ENCODE data around the gene SPTBN5. TPM values are rescaled to one million over a fixed set of nuclear protein-coding genes. Genes with fewer than 3 reads are reported as not detected.

Gene SPTBN5
- total RNA-seq, 2 experiments from 2014 or later = 1.1 to 1.6 TPM

DNA sequence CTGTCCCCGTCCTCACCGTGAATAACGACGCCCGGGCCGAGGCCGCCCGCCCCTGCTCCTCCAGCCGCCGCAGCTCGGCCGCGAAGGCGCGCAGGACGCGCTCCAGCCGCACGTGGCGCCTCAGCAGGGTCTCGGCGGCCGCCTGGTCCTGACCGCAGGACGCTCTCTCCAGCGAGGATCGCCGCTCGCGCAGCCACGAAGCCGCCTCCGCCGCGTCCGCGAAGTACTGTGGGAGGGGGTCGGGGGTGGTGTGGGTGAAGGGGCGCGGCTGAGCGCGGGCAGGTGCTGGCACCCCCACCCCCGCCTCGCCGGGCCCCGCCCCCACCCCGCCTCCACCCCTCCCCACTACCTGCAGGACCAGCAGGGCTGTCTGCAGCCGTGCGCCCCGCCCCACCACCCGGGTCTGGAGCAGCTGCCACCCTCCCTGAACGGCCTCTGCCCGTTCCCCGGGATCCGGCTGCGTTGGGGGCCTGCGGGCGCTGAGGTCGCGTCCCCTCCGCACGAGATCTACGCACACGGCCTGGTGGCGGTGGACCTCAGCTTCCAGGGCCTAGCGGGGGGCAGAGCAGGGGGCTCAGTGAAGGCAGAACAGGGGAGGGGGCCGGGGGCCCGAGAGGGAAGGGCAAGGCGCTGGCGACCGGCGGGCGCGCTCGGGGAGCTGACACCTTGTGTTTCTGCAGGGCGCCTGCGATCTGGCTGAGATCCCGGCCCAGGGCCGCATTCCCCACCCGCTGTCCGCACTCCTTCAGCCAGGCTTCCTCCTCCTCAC lies 11.7 kb downstream of the SPTBN5 start:
- H3K36me3 Mint-ChIP-seq = no peaks in the 10 kb centered on the region
- no peak overlapping the region for H3K27ac Mint-ChIP-seq
- H3K9me3 Mint-ChIP-seq = no peaks in the 10 kb centered on the region
- H3K4me1 Mint-ChIP-seq = peaks cover 2% of the 10 kb centered on the region
- POLR2A ChIA-PET = interaction anchor here (1.2 to 1.5 kb wide), 2 partner anchors 13 kb away, joined by 4 to 5 read pairs; no protein-coding TSS in a partner anchor
- DNase-seq (no peak), ATAC-seq (ENCODE audit: low read depth) (no peak)
- no peak overlapping the region for H3K4me3 Mint-ChIP-seq
- H3K27me3 Mint-ChIP-seq = peaks cover 13% of the 10 kb centered on the region

DNA sequence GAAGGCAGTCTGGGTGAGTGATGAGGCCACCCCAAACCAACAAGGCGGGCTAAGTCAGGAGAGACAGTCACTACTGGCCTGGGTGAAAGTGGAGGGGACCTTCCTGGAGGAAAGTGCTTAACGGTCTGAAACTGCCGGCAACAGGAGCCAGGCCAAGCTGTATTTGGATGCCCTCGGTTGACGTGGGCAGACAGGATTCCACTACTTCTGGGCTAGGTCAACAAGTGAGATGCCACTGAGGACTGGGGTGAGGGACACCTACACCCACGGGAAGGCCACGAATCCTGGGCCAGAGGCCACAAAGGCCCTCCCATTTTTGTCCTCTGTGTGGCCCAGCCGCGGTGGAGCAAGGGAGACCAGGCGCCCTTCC lies 12.3 kb downstream of the SPTBN5 start:
- peaks cover 2% of the 10 kb centered on the region for H3K4me1 Mint-ChIP-seq
- H3K36me3 Mint-ChIP-seq = no peaks in the 10 kb centered on the region
- DNase-seq (no peak), ATAC-seq (ENCODE audit: low read depth) (no peak)
- H3K4me3 Mint-ChIP-seq = no peak overlapping the region
- H3K9me3 Mint-ChIP-seq = no peaks in the 10 kb centered on the region
- POLR2A ChIA-PET = interaction anchor here (1.2 to 1.9 kb wide), 3 partner anchors 11 to 50 kb away, joined by 4 to 5 read pairs (median 4); no protein-coding TSS in a partner anchor
- peaks cover 13% of the 10 kb centered on the region for H3K27me3 Mint-ChIP-seq
- no peak overlapping the region for H3K27ac Mint-ChIP-seq

- DNase-seq = no peak
- Mint-ChIP-seq H3K4me3 (no peak overlapping the region), H3K36me3 (no peaks in the 10 kb centered on the region), H3K4me1 (peaks cover 2% of the 10 kb centered on the region), H3K27ac (no peak overlapping the region), H3K27me3 (peaks cover 13% of the 10 kb centered on the region), H3K9me3 (no peaks in the 10 kb centered on the region)
- POLR2A ChIA-PET = interaction anchor here (1.0 to 1.9 kb wide), 4 partner anchors 11 to 50 kb away, joined by 3 to 5 read pairs (median 4); partner anchors contain the start of gene SPTBN5
- ATAC-seq (ENCODE audit: low read depth) = no peak
These were observed 12.8 kb downstream of the SPTBN5 start for GRCh38 chr15:41881086-41881485.

DNA sequence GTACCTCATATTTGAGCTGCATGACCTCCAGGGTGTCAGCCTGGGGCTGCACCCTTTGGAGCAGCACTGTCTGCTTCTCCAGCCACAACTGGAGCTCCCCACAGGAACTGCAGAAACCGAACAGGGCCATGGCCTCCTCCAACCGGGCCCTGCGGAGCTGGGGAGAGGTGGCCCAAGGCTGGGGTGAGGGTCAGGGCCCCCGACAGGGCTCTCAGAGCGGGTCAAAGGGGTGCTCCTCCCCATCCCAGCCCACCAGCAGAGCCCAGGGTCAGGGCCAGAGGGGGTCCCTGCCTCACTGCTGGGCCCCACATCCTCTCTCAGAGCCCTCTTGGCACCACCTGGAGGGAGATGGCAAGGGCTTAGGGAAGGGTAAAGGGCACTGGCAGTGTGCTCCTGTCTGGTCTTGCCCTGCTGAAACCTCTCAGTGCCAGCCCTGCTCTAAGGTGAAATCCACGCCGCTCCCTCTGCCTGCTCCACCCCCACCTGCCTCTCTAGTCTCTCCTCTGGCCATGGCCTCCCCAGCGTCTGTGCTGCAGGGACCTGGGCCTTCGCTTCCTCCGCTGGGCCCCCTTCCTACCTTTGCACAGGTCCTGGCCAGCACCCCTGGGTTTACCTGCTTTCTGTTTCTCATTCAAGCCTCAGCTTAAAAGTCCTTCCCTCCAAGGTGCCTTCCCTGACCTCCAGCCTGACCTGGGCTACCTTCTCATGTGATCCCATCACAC lies 13.5 kb downstream of the SPTBN5 start:
- ATAC-seq (ENCODE audit: low read depth) = no peak
- Mint-ChIP-seq H3K4me3 (no peak overlapping the region), H3K36me3 (no peaks in the 10 kb centered on the region), H3K9me3 (no peaks in the 10 kb centered on the region), H3K27ac (no peak overlapping the region), H3K4me1 (peaks cover under 1% of the 10 kb centered on the region), H3K27me3 (peaks cover 13% of the 10 kb centered on the region)
- no peak for DNase-seq
- POLR2A ChIA-PET = interaction anchor here (1.0 to 1.9 kb wide), 5 partner anchors 10 to 49 kb away, joined by 3 to 5 read pairs (median 4); partner anchors contain the start of gene SPTBN5

- POLR2A ChIA-PET = interaction anchor here (1.2 kb wide), 1 partner anchor 15 kb away, joined by 3 read pairs; no protein-coding TSS in a partner anchor
- H3K9me3 Mint-ChIP-seq = no peaks in the 10 kb centered on the region
- H3K36me3 Mint-ChIP-seq = no peaks in the 10 kb centered on the region
- H3K27me3 Mint-ChIP-seq = peaks cover 13% of the 10 kb centered on the region
- no peaks in the 10 kb centered on the region for H3K4me1 Mint-ChIP-seq
- H3K4me3 Mint-ChIP-seq = no peak overlapping the region
- ATAC-seq (ENCODE audit: low read depth) (no peak), DNase-seq (no peak)
- H3K27ac Mint-ChIP-seq = no peak overlapping the region
These were observed 14.5 kb downstream of the SPTBN5 start for GRCh38 chr15:41879321-41879845.

- no peaks in the 10 kb centered on the region for H3K4me1 Mint-ChIP-seq
- no peaks in the 10 kb centered on the region for H3K36me3 Mint-ChIP-seq
- no peak overlapping the region for H3K4me3 Mint-ChIP-seq
- ATAC-seq (ENCODE audit: low read depth) = no peak
- H3K9me3 Mint-ChIP-seq = no peaks in the 10 kb centered on the region
- peaks cover 13% of the 10 kb centered on the region for H3K27me3 Mint-ChIP-seq
- H3K27ac Mint-ChIP-seq = no peak overlapping the region
- POLR2A ChIA-PET = no interaction called here
- DNase-seq = no peak
These were observed 15.5 kb downstream of the SPTBN5 start for GRCh38 chr15:41878355-41878699.

- Mint-ChIP-seq H3K4me1 (no peaks in the 10 kb centered on the region), H3K36me3 (no peaks in the 10 kb centered on the region), H3K27me3 (peaks cover 13% of the 10 kb centered on the region), H3K9me3 (no peaks in the 10 kb centered on the region), H3K4me3 (no peak overlapping the region), H3K27ac (no peak overlapping the region)
- POLR2A ChIA-PET = no interaction called here
- DNase-seq (no peak), ATAC-seq (ENCODE audit: low read depth) (no peak)
These were observed 16.1 kb downstream of the SPTBN5 start for GRCh38 chr15:41877631-41878354.

- H3K36me3 Mint-ChIP-seq = no peaks in the 10 kb centered on the region
- H3K27ac Mint-ChIP-seq = no peak overlapping the region
- H3K4me1 Mint-ChIP-seq = no peaks in the 10 kb centered on the region
- no peak for ATAC-seq (ENCODE audit: low read depth)
- POLR2A ChIA-PET = interaction anchor here (2.1 kb wide), 1 partner anchor 18 kb away, joined by 8 read pairs; no protein-coding TSS in a partner anchor
- no peaks in the 10 kb centered on the region for H3K9me3 Mint-ChIP-seq
- H3K4me3 Mint-ChIP-seq = no peak overlapping the region
- H3K27me3 Mint-ChIP-seq = peaks cover 13% of the 10 kb centered on the region
- DNase-seq = no peak
These were observed 17.2 kb downstream of the SPTBN5 start for GRCh38 chr15:41876689-41877088.

DNA sequence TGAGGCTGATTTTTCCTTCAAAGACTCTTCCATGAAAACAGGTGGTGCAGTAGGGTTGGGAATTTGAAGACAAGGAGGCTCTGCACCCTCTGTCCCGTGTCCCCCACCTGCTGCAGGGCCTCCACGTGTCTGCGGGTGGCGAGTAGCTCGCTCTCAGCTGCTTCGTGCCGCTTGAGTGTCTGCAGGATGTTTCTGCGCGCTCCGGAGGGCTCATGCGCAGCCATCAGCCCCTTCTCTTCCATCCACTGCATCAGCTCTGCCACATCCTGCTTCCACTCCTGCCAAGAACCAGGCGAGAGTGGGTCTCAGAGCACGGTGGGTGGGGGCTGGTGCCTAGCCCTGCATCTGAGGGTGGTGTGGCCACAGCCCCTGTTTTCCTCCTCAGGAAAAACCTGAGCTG lies 17.8 kb downstream of the SPTBN5 start:
- H3K27ac Mint-ChIP-seq = no peak overlapping the region
- no peak for ATAC-seq (ENCODE audit: low read depth)
- H3K4me3 Mint-ChIP-seq = no peak overlapping the region

DNA sequence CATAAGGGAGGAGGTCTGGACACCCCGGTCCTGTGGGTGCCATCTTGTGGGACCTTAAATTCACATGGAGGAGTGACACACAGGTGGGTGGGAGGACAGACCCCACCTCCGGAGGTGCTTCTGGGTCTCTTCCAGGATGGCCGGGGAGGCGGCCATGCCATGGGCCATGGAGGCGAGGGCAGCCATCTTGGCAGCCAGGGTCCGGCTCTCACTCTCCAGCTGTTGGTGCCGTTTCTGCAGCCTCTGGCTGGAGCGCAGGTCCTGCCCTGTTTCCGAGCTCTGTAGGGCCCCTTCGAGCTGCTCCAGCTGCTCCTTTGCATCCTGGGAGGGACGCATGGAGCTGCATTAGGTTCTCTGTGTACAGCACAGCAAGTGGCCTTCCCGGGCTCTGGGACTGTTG lies 19.1 kb downstream of the SPTBN5 start:
- peaks cover 7% of the 10 kb centered on the region for H3K4me1 Mint-ChIP-seq
- DNase-seq (no peak), ATAC-seq (ENCODE audit: low read depth) (no peak)
- no peaks in the 10 kb centered on the region for H3K27me3 Mint-ChIP-seq
- H3K4me3 Mint-ChIP-seq = no peak overlapping the region
- POLR2A ChIA-PET = no interaction called here
- H3K9me3 Mint-ChIP-seq = no peaks in the 10 kb centered on the region
- no peaks in the 10 kb centered on the region for H3K36me3 Mint-ChIP-seq
- no peak overlapping the region for H3K27ac Mint-ChIP-seq

More for the DNA sequence above, 17.8 kb downstream of the SPTBN5 start:
- Mint-ChIP-seq H3K27me3 (peaks cover 6% of the 10 kb centered on the region), H3K9me3 (no peaks in the 10 kb centered on the region), H3K36me3 (no peaks in the 10 kb centered on the region), H3K4me1 (peaks cover 2% of the 10 kb centered on the region)
- POLR2A ChIA-PET = interaction anchor here (2.1 kb wide), 1 partner anchor 19 kb away, joined by 8 read pairs; no protein-coding TSS in a partner anchor
- DNase-seq = no peak

DNA sequence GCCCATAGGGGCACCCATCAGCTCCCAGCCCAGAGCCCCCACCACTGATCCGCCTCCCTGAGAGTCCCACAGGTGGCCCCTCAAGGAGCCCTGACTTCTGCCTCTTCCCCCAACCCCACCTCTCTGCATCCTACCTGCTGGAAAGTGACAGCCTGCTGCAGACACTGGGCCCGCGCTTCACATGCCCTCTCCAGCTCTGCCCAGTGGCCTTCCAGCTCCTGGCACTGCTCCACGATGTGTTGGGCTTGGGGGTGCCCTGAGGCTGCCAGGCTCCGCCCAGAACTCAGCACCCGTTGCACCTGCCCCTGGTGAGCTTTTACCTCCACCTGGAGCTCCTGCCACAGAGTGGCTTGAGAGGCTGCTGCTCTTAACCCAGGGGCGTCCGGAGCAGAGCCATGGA lies 20.1 kb downstream of the SPTBN5 start:
- POLR2A ChIA-PET = no interaction called here
- Mint-ChIP-seq H3K4me3 (no peak overlapping the region), H3K27me3 (no peaks in the 10 kb centered on the region), H3K36me3 (no peaks in the 10 kb centered on the region), H3K4me1 (peaks cover 7% of the 10 kb centered on the region), H3K9me3 (no peaks in the 10 kb centered on the region), H3K27ac (no peak overlapping the region)
- DNase-seq (no peak), ATAC-seq (ENCODE audit: low read depth) (no peak)

DNA sequence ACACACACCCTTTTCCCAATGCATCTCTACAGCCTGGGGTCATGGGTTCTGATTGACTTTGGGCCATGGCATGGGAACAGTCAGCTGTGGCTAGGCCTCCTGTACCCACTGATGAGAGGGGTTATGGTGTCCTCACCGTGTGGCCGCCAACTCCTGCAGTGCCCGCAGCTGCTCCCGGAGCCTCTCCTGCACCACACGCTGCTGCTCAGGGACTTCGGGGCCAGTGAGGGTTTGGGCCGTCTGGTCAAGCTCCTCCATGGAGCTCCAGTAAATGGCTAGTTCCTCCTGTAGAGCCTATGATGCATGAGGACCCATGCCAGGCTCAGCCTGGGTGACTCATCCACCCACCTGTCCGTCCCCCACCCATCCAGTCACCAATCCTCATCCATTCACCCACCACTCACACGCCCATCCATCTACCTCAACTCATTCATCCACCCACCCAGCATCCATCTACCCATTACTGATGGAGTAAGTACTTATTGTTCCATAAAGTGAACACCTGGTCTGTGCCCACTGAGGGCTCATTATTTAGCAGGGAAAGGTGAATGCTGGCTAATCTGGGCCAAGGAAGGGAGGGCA lies 21.6 kb downstream of the SPTBN5 start:
- no peaks in the 10 kb centered on the region for H3K36me3 Mint-ChIP-seq
- POLR2A ChIA-PET = no interaction called here
- H3K27ac Mint-ChIP-seq = no peak overlapping the region
- H3K4me1 Mint-ChIP-seq = peaks cover 7% of the 10 kb centered on the region
- no peaks in the 10 kb centered on the region for H3K27me3 Mint-ChIP-seq
- no peak for DNase-seq
- H3K9me3 Mint-ChIP-seq = no peaks in the 10 kb centered on the region
- H3K4me3 Mint-ChIP-seq = no peak overlapping the region
- no peak for ATAC-seq (ENCODE audit: low read depth)

All from activated naive CD8-positive, alpha-beta T cell treated with anti-CD3 and anti-CD28 coated beads, Interleukin-2, amount 10 ng/mL, durations not matched to agents 7 days and 5 days (primary cell).